VCaP (cell line): ENCODE results near the gene SH3TC2.

ENCODE experiments used
- H3K27ac ChIP-seq: fragments of 450-650 bp; 2 replicates; pipeline ENCODE4 v1.5.1; 2017
- CTCF ChIP-seq: fragments of 450-650 bp; conservative IDR thresholded peaks from 2 replicates; pipeline ENCODE4 v1.5.1; 2017; ENCODE audit warnings: mild to moderate bottlenecking, moderate library complexity

Gene SH3TC2

GRCh38 chr5:149013796-149014195, 49.1 kb downstream of the SH3TC2 start:
- TF ChIP-seq CTCF: no peak

GRCh38 chr5:149012350-149012749, 50.5 kb downstream of the SH3TC2 start:
- no peak overlapping the region for H3K27ac ChIP-seq
- TF ChIP-seq CTCF: no peak

More at GRCh38 chr5:149013796-149014195, 49.1 kb downstream of the SH3TC2 start:
- H3K27ac ChIP-seq: no peak overlapping the region

- H3K27ac ChIP-seq: no peak overlapping the region
- TF ChIP-seq CTCF: no peak
These were observed 51.1 kb downstream of the SH3TC2 start for GRCh38 chr5:149011728-149012127.

GRCh38 chr5:149011084-149011483, 51.8 kb downstream of the SH3TC2 start:
- no peak overlapping the region for H3K27ac ChIP-seq
- no peak for TF ChIP-seq CTCF

GRCh38 chr5:149007174-149007573, 55.7 kb downstream of the SH3TC2 start:
- no peak for TF ChIP-seq CTCF

GRCh38 chr5:149006426-149006825, 56.4 kb downstream of the SH3TC2 start:
- TF ChIP-seq CTCF: no peak
- no peak overlapping the region for H3K27ac ChIP-seq

More at GRCh38 chr5:149007174-149007573, 55.7 kb downstream of the SH3TC2 start:
- no peak overlapping the region for H3K27ac ChIP-seq

- H3K27ac ChIP-seq: no peak overlapping the region
These were observed 57.6 kb downstream of the SH3TC2 start for GRCh38 chr5:149005077-149005892.

More at GRCh38 chr5:149005077-149005892, 57.6 kb downstream of the SH3TC2 start:
- TF ChIP-seq CTCF: no peak
